Measurements from ENCODE around the gene B4GALT3. TPM values are rescaled to one million over a fixed set of nuclear protein-coding genes. Genes with fewer than 3 reads are reported as not detected.

The B4GALT3 gene
- total and polyA plus RNA-seq, 2 of the 8 experiments (the other 6 are each of a cell fraction or from before 2014, with no cell fraction given), result 42.3 to 43.0 TPM

GRCh38 chr1:161159087-161159912 is 18.0 kb downstream of the B4GALT3 start, which contains the start of gene USP21:
USP21 (plus strand) TSS chr1:161159500; CDS start chr1:161160641, 1,141 bp downstream.
- peak within 1 kb of the TSS; percentile 62 to 80 (median 72) for H3K4me3 ChIP-seq (ENCODE audit: extremely low read depth in 1 of 4, insufficient read depth in 2 of 4, low read depth in 3 of 4, low read length in 4 of 4)
- DNase-seq (ENCODE audit: low read depth in 1 of 2, low spot score in 2 of 2) (peak; percentile 77 to 97), FAIRE-seq (no peak)
- CTCF ChIA-PET (ENCODE audit: partially characterized antibody), result interaction anchor here (0.8 to 1.2 kb wide), 4 partner anchors 12 to 62 kb away, joined by 3 to 5 read pairs (median 3); no protein-coding TSS in a partner anchor
- no peak within 1 kb of the TSS; the same call in 1 of the 2 replicates for H2AK5ac ChIP-seq (ENCODE audit: low read depth, low read length)
- POLR2A ChIA-PET (ENCODE audit: partially characterized antibody), result interaction anchor here (0.9 to 13.6 kb wide), 5 partner anchors 11 to 50 kb away, joined by 3 to 130 read pairs (median 4); partner anchors contain the start of gene DEDD
- peak within 1 kb of the TSS; percentile 63 to 97 for H3K4me2 ChIP-seq (ENCODE audit: insufficient read depth in 1 of 2, low read depth in 2 of 2, low read length in 2 of 2)
- H3K9me3 ChIP-seq (ENCODE audit: insufficient read depth in 2 of 2, low read depth in 1 of 2, low read length in 1 of 2), result no peaks in the 10 kb centered on the region
- no peaks in the 10 kb centered on the region; a peak in 1 of 4 replicates for H3K79me2 ChIP-seq (ENCODE audit: control insufficient read depth in 1 of 2, insufficient read depth in 2 of 2, low read length in 2 of 2)
- peak within 1 kb of the TSS; percentile 61; the same call in 1 of the 2 replicates for H3K18ac ChIP-seq (ENCODE audit: extremely low read depth, low read length)
- peak within 1 kb of the TSS; percentile 66 for H3K56ac ChIP-seq (replicated peaks; ENCODE audit: insufficient read length, low read depth, low read length)
- H4K91ac ChIP-seq (replicated peaks; ENCODE audit: insufficient read length, low read length), result no peak within 1 kb of the TSS
- peak within 1 kb of the TSS; percentile 68 to 83 (median 73) for H3K9ac ChIP-seq (replicated peaks in 1 of 4; ENCODE audit: extremely low read depth in 1 of 4, low read depth in 3 of 4, low read length in 3 of 4)
- no peaks in the 10 kb centered on the region; the same call in 1 of the 2 replicates for H3K79me1 ChIP-seq (ENCODE audit: low read depth, low read length)
- peaks cover 0 to 15% (median 4%) of the 10 kb centered on the region in 4 experiments; a peak in 4 of 7 replicates for H3K4me1 ChIP-seq (replicated peaks in 1 of 4; ENCODE audit: control insufficient read depth in 3 of 4, insufficient read depth in 4 of 4, low read length in 3 of 4)
- H3K27ac ChIP-seq (ENCODE audit: low read depth, low read length), result peak within 1 kb of the TSS; percentile 63
- peaks cover 2 to 12% (median 7%) of the 10 kb centered on the region in 4 experiments; a peak in 5 of 8 replicates for H3K36me3 ChIP-seq (ENCODE audit: control insufficient read depth in 2 of 4, insufficient read depth in 4 of 4, low read length in 3 of 4)
- H2BK15ac ChIP-seq (ENCODE audit: low read length), result 0 out of 2 replicates have a peak within 1 kb of the TSS, but pooled peaks have one; percentile 76
- no peak within 1 kb of the TSS for H2BK120ac ChIP-seq (replicated peaks; ENCODE audit: low read depth, low read length)
- H2BK5ac ChIP-seq (ENCODE audit: low read depth, low read length), result peak within 1 kb of the TSS; percentile 21; the same call in 1 of the 2 replicates
- no peak within 1 kb of the TSS for H3K23ac ChIP-seq (ENCODE audit: insufficient read length)
- WGBS, 2 experiments (ENCODE audit: extremely low coverage in 1 of 2, insufficient coverage in 1 of 2, insufficient read length in 1 of 2, insufficient replicate concordance in 2 of 2, low coverage in 1 of 2, low lambda C conversion rate in 2 of 2, missing lambda C conversion rate in 1 of 2), result 5% methylated on average over 47 of the region's 60 CpGs; no CpG with 5 or more reads in 1 of the 2 experiments
- H3K27me3 ChIP-seq (replicated peaks in 1 of 4; ENCODE audit: control insufficient read depth in 3 of 4, extremely low read depth in 1 of 4, insufficient read depth in 3 of 4, low read length in 3 of 4), result no peaks in the 10 kb centered on the region
- H3K4ac ChIP-seq (replicated peaks; ENCODE audit: insufficient read length, low read depth, low read length), result peak within 1 kb of the TSS; percentile 2
- no peak within 1 kb of the TSS for H2AFZ ChIP-seq (ENCODE audit: low read length)
- no peak within 1 kb of the TSS for H3K14ac ChIP-seq (ENCODE audit: insufficient read length)
- peak within 1 kb of the TSS; percentile 69 for H4K5ac ChIP-seq (ENCODE audit: insufficient read length, low read depth, low read length)
- peaks cover 7% of the 10 kb centered on the region for H3K23me2 ChIP-seq (ENCODE audit: low read depth, low read length)
- 0 out of 2 replicates have a peak within 1 kb of the TSS, but pooled peaks have one; percentile 55 for H2BK12ac ChIP-seq (ENCODE audit: low read depth, low read length)
- peak within 1 kb of the TSS; percentile 95 for H4K8ac ChIP-seq (ENCODE audit: extremely low read depth, insufficient read depth, low read length)
- H2BK20ac ChIP-seq (ENCODE audit: low read length), result no peak within 1 kb of the TSS
- H4K20me1 ChIP-seq (replicated peaks in 1 of 2; ENCODE audit: control insufficient read depth in 1 of 2, insufficient read depth in 2 of 2, low read length in 2 of 2), result no peaks in the 10 kb centered on the region
- TF ChIP-seq ATF3 (IDR thresholded peaks at IDR 0.05; ENCODE audit: insufficient read depth, low read depth, low read length), result no peak
- TF ChIP-seq RBBP5 (IDR thresholded peaks at IDR 0.05; ENCODE audit: borderline replicate concordance, low read depth, low read length), result no peak
- TF ChIP-seq PHF8 (conservative IDR thresholded peaks at IDR 0.05; ENCODE audit: low read depth, low read length), result peak; percentile 77
- TF ChIP-seq RFX5 (IDR thresholded peaks at IDR 0.05; ENCODE audit: borderline replicate concordance, low read depth, low read length), result no peak
- TF ChIP-seq EP300 (IDR thresholded peaks at IDR 0.05; ENCODE audit: borderline replicate concordance in 1 of 2, low read depth in 2 of 2, low read length in 2 of 2), result no peak
- peak; percentile 94 for TF ChIP-seq TAF1 (IDR thresholded peaks at IDR 0.05; ENCODE audit: low read depth, low read length)
- no peak for TF ChIP-seq KDM4A (IDR thresholded peaks at IDR 0.05; ENCODE audit: low read depth, low read length, severe bottlenecking)
- no peak for TF ChIP-seq CBX8 (IDR thresholded peaks at IDR 0.05; ENCODE audit: borderline replicate concordance, low read depth, low read length)
- peak; percentile 67; the same call in 1 of the 2 replicates for TF ChIP-seq SP4 (IDR thresholded peaks at IDR 0.05; ENCODE audit: low read length)

Measured in H1 (cell line).